Stimulated activated CD4-positive, alpha-beta T cell treated with anti-CD3 and anti-CD28 coated beads, TNF-alpha, amount 100 ng/mL, for 1 hour (primary cell): Measurements from ENCODE around the gene NTPCR.
"Not testable (repeated sequence)": the region's sequence is repeated elsewhere in the genome, so short reads cannot be mapped to it uniquely, and the experiment has no call there.

ENCODE experiments used
- DNase-seq, 3 donors: peaks; one replicate each; pipeline ENCODE4 v3.0.0-alpha.2; 2020; ENCODE audit warnings: low read depth in 3 of 3, low spot score in 1 of 3

The NTPCR gene

DNA sequence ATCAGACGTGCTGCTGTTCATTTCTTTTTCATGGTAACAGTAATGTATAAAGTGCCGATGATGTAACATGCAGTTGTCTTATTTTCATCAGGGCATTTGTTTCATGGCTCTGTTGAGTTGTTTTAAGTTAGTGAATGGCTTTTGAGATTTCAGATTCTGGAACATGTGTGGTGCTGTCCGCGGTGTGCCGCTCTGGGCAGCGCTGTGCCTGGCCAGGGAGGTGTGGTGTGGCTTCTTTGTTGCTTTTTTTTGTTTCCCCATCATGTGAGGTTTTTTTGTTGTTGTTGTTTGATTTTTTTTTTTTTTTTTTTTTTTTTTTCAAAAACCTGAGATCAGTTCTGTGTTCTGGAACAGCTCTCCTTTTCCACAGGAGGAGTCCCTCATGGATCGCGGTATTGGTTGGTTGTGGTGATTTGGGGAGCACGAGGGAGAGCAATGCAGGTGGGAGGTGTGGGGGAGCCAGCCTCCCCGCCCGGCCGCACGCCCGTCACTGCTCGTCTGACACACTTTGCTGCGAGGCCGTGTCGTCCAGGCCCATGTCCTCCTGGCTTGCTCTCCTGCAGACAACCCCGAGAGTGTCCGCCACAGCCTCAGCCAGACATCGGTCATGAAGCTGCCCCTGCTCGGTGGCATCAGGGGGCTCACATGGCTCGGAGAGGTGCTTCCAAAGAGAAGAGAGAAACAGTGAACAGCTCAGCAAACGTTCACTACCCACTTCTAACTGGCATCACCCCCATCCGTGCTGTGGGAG lies 33.6 kb downstream of the NTPCR start:
- no peak for DNase-seq

DNA sequence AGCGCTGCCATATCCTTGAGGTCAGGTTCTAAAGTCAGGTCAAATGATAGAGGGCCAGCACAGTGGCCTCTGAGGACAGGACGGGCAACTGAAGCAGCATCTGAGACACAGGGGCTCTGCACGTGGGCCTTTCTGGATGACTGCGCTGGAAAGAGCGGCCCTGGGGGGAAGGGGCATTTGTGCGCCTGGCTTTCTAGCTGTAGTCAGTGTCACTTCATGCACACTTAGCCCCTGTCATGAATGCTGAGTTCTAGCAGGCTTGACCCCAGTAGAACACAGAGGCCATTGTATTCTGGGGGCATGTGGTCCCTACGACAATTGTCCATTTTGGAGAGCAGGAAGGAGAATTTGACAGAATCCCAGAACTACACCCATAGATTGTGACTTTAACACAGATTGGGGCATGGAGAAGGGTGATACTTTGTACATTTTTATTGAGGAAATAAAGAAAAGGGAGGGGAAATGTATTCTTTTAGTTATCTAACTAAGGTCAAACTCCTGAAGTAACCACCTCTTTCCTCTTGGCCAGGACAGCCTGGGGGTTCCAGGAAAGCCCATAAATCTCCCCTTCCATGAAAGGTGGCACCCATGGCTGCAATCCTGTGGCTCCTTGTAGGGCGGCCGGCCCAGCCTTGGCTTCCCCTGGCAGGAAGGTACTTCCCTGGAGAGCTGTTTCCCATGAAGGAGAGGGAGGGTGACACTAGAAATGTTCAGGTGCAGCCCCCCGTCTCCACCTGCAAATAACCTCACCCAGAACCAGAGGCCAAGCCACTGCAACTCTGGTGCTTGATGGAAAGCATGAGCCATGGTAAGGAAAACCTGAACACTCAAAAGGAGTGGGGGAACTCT lies 34.4 kb downstream of the NTPCR start:
- DNase-seq = no peak

DNA sequence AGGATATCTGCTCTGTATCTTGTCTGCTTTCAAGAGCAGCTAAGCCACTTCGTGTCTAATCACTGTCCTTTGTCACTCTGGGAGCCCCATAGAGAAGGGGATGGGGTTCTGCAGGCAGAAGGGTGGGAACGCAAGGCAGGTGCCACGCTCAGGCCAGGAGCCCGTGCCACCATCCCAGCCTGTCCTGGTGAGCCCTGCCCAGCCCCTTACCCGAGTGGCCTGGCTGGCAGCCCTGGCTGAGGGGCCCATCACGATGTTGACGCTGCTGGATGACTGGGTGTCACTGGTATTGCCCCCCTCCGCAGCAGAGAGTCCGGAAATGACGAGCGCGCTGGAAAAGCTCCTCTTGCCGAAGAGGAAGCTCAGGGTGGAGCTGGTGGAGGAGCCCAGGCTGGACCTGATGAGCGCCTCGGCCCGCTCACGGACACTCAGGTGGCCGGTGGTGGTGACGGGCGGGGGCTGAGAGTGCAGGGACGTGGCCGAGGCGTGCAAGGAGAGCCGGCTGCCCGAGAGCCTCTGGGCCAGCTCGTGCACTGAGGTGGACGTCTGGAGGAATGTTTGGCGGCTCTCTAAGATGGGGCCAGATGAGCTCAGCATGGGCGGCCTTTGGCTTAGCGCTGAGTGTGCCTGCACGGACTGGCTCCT lies 35.6 kb downstream of the NTPCR start:
- DNase-seq = no peak

DNA sequence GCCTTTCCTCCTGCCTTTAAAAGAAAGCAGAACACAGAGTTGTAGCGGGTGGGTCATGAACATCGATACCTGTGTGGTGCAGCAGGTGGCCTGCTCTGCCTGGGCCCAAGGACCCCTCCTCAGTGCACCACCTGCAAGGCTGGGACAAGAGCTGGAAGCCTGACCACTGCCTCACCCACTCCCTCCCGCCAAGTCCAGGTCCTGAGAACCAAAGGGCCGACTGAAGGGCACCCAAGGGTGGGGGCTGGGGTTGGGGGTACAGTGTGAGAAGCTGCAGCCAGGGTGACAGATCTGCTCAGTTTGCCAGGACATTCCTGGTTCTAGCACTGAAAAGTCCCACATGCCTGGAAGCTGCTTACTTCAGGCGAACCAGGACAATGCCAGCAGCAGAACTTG lies 36.1 kb downstream of the NTPCR start:
- DNase-seq = no peak

DNA sequence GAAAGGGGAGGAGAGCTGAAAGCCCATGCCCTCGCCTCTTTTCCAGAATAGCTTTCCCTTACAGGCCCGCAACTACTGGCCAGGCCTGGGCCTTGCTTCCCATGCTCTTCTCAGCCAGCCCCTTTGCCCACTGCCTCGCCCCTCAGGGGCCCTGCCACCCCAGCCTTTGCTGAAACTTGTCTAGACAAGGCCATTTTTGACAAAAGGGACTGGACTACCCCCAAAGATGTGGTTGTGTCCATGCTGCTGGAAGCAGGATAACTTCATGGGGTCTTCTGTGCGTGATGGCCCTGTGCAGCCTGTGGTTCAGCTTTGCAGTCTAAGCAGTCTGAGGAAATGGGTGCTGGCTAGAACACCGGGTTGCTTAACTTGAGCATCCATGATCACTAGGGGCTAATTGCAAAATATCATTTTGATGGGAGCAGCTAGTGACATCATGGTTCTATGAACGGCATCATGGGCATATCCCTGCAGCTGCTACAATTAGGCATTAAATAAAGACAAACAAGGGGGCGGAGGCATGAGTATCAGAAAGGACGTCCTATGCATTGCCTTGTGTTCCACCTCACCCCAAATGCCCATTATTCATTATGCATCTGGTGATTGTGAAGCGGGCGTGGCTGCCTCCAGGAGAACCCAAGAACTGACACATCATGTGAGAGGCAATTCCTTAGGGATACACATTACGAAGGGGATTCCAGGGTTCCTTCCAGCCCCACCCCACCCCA lies 36.8 kb downstream of the NTPCR start:
- no peak for DNase-seq

DNA sequence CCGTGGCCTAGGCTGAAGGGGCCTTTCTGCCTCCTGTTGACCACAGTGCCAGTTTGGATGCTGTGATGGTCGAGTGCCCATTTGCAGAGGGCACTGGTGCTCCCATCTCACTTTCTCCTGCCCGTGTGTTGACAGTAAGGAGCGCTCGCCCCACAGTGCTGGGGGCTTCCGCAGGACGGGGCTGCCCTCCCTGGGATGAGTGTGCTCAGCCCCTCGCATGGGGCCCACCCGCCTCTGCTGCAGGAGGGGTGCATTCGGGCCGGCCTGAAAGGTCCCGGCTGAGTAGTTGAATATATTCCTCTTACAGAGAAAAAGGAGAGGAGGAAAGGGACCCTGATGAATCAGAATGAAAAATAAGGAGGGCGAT lies 37.3 kb downstream of the NTPCR start:
- DNase-seq = no peak

DNA sequence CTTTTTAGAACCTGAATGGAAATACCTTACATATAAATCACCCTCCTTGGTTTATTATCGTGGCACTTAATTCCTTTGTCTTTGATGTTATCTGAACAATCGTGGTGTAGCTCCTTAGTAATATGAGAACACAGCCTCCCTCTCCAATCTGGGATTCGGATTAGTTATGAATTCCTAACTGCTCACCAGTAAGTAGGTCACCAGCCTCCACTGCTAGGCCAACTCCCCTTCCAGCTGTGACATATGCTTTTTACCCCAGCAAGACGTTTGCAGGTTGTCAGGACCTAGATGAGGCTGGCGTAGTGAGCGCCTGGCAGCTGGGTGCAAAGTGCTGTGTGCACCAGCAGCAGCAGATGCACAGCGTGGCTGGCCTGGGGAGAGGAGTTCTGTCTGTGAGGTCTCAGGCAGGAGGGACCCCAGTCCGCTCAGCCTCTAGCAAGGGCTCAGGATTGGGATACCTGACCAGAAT lies 38.2 kb downstream of the NTPCR start:
- DNase-seq = no peak

DNA sequence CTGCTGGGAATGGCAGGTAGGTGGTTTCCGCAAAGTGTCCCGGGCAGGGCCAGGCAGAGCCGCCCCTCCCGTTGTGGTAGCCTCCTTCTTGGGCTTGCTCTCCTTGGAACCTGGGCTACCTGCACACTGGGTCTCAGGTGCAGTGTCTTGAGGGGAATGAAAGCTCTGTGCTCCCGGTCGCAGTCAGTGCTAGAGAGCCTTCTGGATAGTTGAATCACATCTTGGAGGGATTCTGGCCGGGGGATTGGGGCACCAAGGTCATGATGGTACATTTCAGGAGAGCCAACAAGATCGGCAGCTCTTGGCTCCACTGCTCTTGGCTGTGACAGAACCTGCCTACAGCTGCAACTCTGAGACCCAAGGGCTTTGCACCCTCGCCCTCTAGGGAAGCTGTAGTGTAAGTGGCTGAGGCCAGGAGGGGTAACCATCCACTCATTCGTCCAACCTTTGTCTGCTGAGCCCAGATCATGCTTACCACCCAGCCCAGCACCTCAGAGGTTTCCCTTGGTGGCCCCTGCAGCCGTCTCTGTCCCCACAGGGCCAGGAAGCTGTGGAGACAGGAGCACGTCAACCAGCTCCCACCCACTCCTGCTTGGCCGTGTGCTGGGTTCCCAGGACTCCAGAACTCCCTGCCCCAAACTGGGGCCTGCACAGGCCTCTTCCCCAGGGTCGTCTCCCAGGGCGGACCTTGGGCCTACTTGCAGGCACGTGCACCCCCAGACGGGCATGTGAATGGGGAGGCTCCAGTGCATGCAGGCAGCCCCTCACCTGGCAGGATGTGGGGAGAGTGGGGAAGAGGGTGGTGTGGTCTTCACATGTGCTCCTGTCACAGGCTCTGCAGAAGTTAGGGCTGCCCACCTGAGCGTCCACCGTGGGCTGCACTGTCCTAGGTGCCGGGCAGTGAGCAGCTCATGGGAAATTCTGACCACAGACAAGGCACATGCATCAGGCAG lies 40.0 kb downstream of the NTPCR start:
- DNase-seq = no peak

DNA sequence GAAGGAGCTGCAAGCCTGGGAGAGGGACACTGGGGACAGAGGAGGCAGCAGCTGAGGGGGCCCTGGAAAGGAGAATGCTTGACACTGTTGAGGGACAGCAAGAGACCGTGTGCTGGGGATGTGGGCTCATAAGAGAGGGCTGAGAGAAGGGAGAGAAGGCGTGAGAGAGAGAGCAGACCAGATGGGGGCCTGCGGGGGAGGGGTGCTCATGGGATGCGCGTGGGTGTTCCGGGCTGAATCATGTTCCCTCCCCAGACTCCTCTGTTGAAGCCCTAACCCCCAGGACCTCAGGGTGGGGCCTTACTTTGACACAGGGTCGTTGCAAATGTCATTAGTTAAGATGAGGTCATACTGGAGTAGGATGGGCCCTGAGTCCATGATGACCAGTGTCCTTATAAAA lies 40.8 kb downstream of the NTPCR start:
- no peak for DNase-seq

DNA sequence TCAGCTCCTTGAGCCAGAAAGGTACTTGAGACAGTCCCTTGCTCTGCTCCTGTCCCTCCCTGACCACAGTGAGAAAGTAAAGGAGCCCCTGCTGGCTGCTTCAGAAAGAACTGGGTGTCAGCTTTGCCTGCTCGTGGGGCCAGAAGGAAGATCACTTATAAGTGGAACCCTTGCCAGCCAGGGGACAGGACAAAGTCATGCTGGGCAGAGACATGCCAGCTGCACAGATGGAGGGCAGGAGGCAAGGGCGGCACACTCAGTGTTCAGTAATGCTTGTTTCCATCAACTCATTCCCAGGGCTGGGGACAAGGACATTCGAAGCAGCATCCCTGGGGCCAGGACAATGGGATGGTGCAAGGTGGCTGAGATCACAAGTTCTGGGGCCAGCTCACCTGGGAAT lies 41.8 kb downstream of the NTPCR start:
- no peak for DNase-seq

DNA sequence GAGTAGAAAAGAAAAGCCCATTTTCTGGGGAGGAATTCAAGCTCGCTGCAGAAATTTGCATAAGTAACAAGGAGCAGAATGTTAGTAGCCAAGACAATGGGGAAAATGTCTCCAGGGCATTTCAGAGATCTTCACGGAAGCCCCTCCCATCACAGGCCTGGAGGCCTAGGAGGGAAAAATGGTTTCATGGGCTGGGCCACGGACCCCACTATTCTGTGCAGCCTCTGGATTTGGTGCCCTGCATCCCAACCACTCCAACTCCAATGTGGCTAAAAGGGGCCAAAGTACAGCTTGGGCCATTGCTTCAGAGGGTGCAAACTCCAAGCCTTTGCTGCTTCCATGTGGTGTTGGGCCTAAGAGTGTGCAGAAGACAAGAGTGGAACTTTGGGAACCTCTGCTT lies 43.1 kb downstream of the NTPCR start:
- DNase-seq = no peak

DNA sequence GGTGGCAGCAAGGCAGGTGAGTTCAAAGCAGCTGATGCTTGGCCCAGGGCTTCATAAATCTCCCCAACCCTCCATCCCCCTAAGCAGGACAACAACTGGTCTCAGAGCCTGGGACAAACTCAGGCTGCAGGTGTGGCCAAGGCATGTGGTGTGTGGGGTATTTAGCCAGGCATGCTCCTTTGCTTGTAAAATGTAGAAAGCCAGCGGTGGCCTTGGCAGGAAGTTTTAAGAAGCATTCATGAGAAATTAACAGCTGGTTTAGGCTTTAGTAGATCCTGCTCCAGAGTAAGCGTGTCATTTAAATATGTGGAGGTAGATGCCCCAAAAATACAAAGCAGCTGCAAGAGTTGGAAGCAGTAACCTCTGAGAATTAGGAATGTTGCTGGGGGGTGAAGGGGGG lies 44.8 kb downstream of the NTPCR start:
- no peak for DNase-seq

DNA sequence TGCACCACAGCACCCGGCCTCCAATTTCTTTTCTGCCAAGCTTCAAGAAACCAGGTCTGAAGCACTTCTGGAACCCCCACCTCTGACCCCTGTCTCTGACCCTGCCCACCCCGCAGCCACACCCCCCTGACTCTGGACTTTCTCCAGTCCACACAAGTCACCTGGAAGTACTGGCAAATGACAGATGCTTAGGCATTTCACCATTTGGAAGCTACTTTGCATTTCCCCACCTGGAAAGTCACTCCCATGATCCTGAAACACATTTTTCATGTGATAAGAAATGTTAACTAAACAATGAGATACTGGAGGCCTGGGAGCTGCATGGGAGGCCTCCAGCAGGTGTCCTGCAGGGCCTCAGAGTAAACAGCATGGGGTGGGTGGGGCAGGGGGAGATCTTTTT lies 45.7 kb downstream of the NTPCR start:
- no peak for DNase-seq

DNA sequence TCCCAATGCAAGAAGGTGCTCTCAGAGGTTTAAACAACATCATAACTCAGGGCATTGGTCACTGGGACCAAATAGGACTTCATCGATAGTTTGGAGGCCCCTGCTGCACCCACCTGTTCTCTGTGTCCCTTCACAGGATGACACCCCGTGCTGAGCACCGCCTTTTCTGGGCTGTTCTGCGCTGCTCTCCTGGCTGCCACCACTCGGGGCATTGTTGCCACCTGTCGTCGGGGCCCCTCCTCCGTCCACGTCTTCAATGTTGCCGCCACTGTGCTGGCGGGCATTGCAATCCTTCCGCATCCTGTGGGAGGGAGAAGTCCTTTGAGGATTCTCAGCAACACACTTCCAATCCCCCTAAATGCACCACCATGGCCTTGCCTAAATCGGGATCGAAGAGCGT lies 47.7 kb downstream of the NTPCR start:
- no peak for DNase-seq

DNA sequence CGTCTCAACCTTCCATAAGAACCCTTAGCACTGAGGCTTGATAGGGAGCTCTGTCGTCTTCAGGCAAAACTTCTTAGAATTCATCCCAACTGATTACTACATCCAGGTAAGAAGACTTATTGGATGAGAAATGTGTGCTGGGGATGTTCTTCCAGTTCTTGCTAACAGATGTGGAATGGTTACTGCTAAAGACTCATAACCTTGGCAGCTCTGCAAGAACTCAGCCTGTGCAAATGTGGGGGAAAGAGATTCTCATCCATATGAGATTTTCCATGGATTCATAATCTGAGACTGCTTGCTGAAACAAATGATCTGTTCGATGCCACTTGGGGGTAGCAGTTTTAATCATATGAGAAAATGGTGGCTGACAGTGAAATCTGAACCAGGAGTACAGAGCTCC lies 48.2 kb downstream of the NTPCR start:
- DNase-seq = no peak

DNA sequence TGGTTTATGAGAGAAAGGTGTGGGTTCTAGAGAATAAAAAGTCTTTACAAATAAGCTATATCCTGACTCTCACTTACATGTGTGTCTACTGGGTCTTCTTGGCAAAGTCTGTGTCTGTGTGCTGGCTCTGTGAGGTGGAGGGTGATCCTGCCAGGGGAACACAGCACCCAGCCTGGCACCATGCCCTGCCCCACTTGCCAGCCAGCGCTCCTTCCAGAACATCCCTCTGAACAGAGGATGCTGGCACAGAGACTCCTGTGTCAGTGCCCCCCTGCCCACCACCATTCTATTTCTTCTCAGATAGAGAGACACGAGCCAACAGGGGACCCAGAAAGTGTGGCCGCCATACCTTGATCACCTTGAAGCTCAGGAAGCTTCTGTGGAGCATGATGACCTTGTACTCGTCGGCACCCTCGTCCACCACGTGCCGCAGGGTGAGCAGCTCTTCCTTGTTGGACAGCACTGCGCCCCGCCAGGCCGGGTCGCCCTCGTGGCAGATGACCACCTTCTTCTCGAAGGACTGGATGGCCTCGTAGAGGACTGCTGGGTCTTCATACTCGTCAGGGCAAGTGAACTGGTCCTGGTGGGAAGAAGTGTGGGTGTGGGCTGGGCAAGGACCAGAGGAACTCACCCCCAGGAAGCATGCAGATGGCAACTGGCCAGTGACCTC lies 49.7 kb downstream of the NTPCR start:
- no peak for DNase-seq

DNA sequence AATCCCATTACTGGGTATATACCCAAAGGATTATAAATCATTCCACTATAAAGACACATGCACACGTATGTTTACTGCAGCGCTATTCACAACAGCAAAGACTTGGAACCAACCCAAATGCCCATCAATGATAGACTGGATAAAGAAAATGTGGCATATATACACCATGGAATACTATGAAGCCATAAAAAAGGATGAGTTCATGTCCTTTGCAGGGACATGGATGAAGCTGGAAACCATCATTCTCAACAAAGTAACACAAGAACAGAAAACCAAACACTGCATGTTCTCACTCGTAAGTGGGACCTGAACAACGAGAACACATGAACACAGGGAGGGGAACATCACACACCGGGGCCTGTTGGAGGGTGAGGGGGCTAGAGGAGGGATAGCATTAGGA lies 53.2 kb downstream of the NTPCR start:
- DNase-seq = not testable (repeated sequence)

DNA sequence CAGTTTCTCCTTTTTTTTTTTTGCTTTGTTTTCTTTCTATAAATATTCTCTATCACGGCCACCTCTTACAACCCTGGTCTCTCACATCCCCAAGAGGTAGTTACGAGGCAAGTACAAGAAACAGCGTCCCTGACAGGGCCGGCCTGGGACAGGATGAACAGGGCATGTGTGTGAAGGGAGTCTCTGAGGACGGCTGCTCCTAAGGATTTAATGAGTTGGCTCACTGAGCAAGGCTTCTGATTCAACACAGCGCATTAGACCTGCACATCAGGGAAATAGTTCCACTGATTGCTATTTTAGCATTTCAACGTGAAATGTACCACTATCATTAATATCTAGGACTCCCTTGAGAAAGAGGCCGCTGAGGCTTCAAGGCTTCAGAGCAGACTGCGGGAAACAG lies 54.0 kb downstream of the NTPCR start:
- DNase-seq = no peak

DNA sequence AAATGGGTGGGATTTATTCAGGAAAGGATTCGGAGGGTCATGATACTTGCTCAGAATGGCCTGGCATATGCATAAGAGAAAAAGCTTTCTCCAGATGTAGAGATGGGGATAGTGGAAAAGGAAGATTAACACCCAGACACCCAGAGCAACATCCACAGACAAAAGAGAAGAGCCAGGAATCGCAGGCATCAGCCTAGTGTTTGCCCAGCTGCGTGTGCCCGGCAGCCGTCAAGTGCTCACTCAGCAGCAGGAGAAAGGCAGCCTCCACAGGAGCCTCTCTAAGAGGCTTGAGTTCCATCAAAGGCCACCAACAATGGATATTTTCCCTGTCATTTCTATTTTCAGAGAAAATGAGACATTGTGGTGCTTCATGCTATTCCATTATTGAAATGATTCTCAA lies 54.7 kb downstream of the NTPCR start:
- DNase-seq = no peak

DNA sequence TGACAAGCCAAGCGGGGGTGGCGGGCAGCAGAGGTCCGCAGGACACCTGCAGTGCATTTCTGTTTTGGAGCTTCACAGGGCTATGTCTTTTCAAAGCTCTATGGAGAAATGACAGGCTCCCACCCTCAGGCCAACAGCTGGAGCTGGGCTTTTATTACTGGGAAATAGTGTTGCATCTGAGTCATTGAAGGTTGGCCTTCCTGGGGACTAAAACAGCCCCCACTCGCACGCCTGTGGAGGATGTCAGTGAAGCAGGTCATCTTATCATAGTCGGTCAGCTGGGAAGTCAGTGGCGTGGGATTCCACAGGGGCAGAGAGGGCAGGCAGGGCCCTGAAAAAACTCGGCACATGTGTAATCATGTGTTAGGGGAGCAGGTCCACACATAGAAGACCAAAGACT lies 55.3 kb downstream of the NTPCR start:
- no peak for DNase-seq
